NB4 (cell line): ENCODE data around the gene TMEM239.

ENCODE experiments used
- DNase-seq: peaks from one replicate; pipeline ENCODE4 v3.0.0; 2010; ENCODE audit warnings: low read depth
- H3K4me3 ChIP-seq: one replicate; pipeline ENCODE4 v1.5.1; 2011; ENCODE audit warnings: mild to moderate bottlenecking, low read depth, low read length, moderate library complexity
- CTCF ChIP-seq: IDR thresholded peaks from one replicate; pipeline ENCODE4 v1.5.1; 2012; ENCODE audit warnings: low read depth, low read length
- MAX ChIP-seq: IDR thresholded peaks from 2 replicates; pipeline ENCODE4 v1.6.1; 2011; ENCODE audit warnings: low read depth, low read length
- MYC ChIP-seq: IDR thresholded peaks from 2 replicates; pipeline ENCODE4 v1.6.1; 2011; ENCODE audit warnings: low read depth, low read length
- POLR2A ChIP-seq: IDR thresholded peaks from 2 replicates; pipeline ENCODE4 v1.6.1; 2011; ENCODE audit warnings: mild to moderate bottlenecking; ENCODE audit not compliant: insufficient read length; ENCODE audit errors: extremely low read depth

Gene TMEM239

GRCh38 chr20:2798095-2798805 lies 17.9 kb upstream of the TMEM239 start:
- no peak for TF ChIP-seq CTCF
- TF ChIP-seq POLR2A: no peak
- TF ChIP-seq MYC: no peak
- TF ChIP-seq MAX: no peak; the same call in 1 of the 2 replicates
- no peak for DNase-seq
- H3K4me3 ChIP-seq: peak overlapping the region; percentile 25

GRCh38 chr20:2798814-2799213 lies 17.4 kb upstream of the TMEM239 start:
- H3K4me3 ChIP-seq: peak overlapping the region; percentile 83
- TF ChIP-seq POLR2A (peak; percentile 27), MYC (peak; percentile 78), CTCF (no peak), MAX (peak; percentile 84)
- peak; percentile 94 for DNase-seq

GRCh38 chr20:2799271-2799670 lies 16.9 kb upstream of the TMEM239 start:
- DNase-seq: peak; percentile 30
- H3K4me3 ChIP-seq: peak overlapping the region; percentile 83
- no peak for TF ChIP-seq POLR2A
- TF ChIP-seq CTCF: no peak
- no peak for TF ChIP-seq MAX
- TF ChIP-seq MYC: no peak

- DNase-seq: peak; percentile 58
- H3K4me3 ChIP-seq: peak overlapping the region; percentile 83
- TF ChIP-seq POLR2A (no peak), MAX (peak; percentile 77)
Observed at GRCh38 chr20:2799688-2800520, 16.3 kb upstream of the TMEM239 start.

- H3K4me3 ChIP-seq: peak within 1 kb of the TSS; percentile 83
- TF ChIP-seq POLR2A (peak; percentile 74), MYC (peak; percentile 56), CTCF (peak; percentile 13), MAX (no peak; the same call in 1 of the 2 replicates)
- DNase-seq: peak; percentile 95
Observed at GRCh38 chr20:2800521-2801285, 15.5 kb upstream of the TMEM239 start, which contains the start of gene CPXM1. Gene CPXM1, minus strand, starts transcription at chr20:2800627. Its CDS starts 55 bp downstream, at chr20:2800572.
